GM18870 (cell line): ENCODE measurements around the gene BSCL2.
"Not testable (repeated sequence)": the region's sequence is repeated elsewhere in the genome, so short reads cannot be mapped to it uniquely, and the experiment has no call there.

Experiments
- ATAC-seq: cut with Tn5 transposase; IDR thresholded peaks from one replicate; pipeline ENCODE4 v1.9.1; 2021; ENCODE audit warnings: moderate library complexity; ENCODE audit not compliant: unreplicated experiment

BSCL2 gene

DNA sequence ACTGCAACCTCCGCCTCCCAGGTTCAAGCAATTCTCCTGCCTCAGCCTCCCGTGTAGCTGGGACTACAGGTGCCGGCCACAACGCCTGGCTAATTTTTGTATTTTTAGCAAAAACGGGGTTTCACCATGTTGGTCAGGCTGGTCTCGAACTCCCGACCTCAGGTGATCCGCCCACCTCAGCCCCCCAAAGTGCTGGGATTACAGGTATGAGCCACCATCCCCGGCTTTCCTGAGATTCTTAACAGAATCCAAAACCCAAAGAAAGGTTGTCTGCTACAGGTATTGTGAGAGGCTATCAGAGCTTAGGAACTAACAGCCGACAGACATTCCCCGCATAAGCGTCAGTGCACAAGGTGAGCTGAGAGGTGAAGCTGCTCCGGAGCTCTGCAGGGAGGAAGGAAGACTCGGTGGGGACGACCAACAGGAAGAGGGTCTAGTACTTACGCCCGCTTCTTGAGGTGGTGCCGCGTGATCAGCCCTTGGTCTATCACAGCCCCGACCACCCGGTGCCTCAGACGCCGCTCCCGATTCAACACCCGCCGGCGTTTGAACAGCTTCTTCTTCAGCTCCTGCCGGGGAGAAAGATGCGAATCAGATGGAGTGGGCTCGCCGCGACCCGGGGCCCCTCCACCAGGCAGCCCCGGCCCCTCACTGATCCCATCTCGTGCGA, 42.7 kb downstream of the BSCL2 start:
- peak; percentile 4 for ATAC-seq

DNA sequence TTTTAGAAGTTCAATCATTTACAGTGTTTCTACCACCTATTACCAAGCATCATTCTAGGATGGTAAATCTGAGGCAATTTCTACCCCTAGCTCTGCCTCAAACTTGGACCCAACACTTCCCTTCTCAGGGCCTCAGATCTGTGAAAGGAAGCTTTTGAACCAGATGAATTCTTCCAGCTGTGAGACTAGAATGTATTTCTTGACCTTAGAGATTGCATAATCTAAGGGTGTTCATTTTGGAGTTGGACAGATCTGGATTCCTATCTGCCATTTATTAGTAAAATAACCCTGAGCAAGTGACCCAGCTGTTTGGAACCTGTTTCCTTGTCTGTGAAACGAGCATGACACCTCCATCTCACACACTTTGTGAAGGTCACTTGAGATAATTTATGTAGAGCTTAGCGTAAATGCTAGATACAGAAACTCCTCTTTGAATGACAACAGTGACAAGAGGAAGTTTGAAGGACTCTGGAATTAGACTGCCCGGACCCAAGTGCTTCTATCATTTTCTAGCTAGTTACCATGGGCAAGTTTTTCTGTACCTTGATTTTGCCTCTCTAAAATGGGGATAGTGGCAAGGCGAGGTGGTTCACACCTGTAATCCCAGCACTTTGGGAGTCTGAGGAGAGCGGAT, 50.3 kb downstream of the BSCL2 start:
- no peak for ATAC-seq

DNA sequence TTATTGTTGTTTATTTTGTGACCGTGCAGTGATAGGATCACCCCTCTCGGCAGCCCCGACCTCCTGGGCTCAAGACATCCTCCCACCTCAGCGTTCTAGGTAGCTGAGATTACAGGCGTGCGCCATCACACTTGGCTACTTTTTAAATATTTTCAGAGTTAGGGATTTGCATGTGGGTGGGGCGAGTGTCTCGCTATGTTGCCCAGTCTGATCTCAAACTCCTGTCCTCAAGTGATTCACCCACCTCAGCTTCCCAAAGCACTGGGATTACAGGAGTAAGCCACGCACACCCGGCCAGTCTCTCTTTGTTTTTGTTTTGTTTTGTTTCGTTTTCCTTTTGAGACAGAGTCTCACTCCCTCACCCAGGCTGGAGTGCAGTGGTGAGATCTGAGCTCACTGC, 52.9 kb downstream of the BSCL2 start:
- no peak for ATAC-seq

DNA sequence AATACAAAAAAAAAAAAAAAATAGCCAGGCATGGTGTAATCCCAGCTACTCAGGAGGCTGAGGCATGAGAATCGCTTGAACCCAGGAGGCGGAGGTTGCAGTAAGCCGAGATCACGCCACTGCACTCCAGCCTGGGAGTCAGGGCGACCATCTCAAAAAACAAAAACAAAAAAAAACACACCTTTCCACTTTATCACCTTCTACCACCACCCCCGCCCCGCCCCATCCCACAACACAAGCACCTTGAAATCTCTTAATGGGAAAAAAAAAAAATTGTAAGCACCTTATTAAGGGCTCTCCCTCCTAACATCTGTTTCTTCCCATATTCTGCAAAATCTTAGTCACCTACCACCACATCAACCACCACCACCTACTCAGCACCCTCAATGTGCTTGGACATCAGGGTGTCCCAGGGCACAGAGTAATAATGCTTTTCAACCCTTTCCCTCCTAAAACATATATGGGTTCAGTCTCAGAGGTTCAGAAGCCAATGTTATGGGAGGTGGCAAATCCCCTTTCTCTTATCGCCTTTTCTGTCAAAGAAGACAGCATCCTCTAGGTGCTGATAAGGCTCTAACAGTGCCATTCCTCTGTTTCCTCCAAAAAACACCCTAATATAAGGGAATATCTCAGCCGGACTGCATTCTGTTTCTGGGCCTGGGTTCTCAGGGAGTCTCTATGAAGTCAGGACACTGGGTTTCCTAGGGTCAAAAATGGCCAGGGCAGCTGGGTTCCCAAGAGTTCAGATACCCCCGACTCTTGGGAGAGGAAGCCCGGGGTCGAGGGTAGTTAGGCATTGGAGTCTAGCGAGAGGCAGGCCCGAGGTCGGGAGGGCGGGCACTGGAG, 54.8 kb downstream of the BSCL2 start:
- ATAC-seq: peak; percentile 16

DNA sequence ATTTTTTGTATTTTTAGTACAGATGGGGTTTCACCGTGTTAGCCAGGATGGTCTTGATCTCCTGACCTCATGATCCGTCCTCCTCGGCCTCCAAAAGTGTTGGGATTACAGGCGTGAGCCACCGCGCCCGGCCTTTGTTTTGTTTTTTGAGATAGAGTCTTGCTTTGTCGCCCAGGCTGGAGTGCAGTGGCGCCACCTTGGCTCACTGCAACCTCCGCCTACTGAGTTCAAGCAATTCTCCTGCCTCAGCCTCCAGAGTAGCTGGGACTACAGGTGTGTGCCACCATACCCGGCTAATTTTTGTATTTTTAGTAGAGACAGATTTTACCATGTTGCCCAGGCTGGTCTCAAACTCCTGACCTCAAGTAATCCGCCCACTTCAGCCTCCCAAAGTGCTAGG, 56.9 kb downstream of the BSCL2 start:
- ATAC-seq: not testable (repeated sequence)

- ATAC-seq: no peak
Observed at GRCh38 chr11:62649486-62649885, 57.7 kb downstream of the BSCL2 start.

- ATAC-seq: no peak
Observed at GRCh38 chr11:62648967-62649364, 58.3 kb downstream of the BSCL2 start.

DNA sequence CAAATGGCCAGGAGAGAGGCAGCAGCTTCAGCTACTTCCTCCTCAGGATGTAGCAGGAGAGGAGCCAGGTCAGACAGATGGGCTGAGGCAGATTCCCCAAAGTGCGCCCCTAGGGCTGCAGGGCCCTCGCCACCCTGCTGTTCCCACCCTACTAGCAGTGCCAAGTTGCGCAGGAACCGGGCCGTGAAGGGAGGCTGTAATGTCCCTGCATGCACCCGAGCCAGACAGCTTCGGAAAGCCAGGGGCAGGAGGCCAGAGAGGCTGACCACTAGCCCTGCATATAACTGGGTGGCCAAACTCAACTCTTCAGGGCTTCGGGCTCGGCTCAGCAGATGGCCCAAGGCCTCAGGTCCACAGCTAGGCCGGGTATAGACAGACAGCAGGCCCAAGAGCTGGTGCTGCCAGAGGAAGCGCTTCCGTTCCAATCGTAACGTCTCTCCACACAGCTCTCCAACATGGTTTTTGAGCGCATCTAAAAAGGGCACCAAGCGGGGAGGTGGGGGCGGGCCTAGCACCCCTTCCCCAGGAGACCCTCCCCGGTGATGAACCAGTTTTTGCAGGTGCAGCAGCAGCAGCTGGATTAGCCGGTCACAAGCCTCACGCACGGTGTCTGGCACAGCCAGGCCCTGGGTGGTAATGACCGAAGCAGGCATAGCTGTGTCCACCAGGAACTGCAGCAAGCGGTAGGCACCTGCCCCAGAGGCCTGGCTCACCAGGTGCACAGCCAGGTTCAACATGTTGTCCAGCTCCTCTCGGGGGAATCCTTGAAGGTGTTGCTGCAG, 58.8 kb downstream of the BSCL2 start:
- no peak for ATAC-seq

- no peak for ATAC-seq
Observed at GRCh38 chr11:62647609-62648005, 59.6 kb downstream of the BSCL2 start.

- no peak for ATAC-seq
Observed at GRCh38 chr11:62646825-62647608, 60.2 kb downstream of the BSCL2 start.

DNA sequence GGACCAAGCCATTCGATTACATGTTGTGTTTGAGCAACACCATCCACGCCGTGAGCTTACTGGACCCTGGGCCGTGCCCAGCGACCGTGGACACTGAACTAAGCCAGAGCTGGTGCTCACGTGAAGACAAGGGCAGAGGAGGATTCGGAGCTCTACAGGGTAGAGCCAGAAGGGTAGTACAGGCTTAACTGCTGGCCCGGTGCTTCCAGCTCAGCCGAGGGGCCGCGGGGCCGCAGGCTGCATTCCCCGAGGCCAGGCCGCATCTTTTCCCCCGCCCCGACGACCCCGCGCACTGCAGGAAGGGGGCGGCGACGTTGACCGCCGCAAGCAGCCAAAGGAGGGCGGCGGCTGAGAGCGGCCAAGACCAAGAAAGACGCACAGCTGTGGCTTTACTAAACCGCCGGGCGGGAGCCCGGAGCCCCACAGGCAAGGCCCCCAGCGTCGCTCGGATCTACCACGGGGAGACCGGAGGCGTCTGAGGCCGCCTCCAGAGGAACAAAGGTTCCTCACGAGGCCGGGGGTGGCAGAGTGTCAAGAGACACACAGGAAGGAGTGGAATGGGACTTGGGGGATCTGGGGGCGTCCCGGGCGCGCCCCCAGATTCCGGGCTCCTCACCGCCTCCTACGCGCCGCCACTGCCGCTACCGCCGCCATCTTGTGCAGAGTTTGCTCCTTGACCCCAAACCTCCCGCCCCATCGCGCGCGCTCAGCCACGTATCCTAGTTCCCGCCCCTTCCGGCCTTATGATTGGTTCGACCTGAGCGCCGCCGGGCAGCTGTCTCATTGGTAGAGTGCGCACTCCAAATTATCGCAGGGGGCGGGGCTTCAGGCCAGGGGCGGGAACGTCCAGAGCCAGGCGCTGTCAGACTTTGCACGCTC, 61.0 kb downstream of the BSCL2 start, which contains the start of gene GANAB:
Gene GANAB, minus strand, starts transcription at position 668 of the 879 bp plus-strand sequence. Its CDS starts 14 bp downstream, at position 654.
- peak; percentile 77 for ATAC-seq

DNA sequence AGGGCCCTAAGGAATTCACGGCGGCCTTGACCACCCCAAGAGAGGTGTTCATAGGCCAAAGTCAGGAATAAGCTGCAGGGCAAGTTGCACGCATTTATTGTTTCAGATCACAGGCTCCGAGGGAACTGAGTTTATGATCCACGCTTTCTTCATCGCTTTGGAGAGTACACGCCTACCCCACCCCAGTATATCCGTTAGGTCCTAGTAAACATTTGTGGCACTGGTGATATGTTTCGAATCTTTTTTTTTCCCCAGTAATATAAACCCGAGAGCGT, 61.6 kb downstream of the BSCL2 start:
- no peak for ATAC-seq

DNA sequence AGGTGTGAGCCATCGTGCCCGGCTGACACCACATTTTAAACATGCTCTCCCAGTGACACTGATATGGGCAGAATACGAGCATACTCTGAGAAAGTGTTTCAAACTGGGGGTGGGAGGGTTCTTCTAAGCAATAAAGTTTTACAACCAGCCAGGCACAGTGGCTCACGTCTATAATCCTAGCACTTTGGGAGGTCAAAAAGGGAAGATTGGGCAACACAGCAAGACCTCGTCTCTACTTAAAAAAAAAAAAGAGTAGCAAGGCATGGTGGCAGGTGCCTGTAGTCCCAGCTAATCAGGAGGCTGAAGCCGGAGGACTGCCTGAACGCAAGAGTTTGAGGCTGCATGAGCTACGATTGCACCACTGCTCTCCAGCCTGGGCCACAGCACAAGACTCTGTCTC, 63.0 kb downstream of the BSCL2 start:
- ATAC-seq: no peak
